Type B pancreatic cell (in vitro differentiated cells): ENCODE data around the gene BRD3OS. TPM values are rescaled to one million over a fixed set of nuclear protein-coding genes. Genes with fewer than 3 reads are reported as not detected.

Source experiments
- DNase-seq: peaks from one replicate; pipeline ENCODE4 v3.0.0; 2021; ENCODE audit warnings: mixed read lengths; ENCODE audit not compliant: unreplicated experiment; ENCODE audit errors: extremely low spot score
- H3K27ac Mint-ChIP-seq: 2 replicates; pipeline ENCODE4 v1.8.0; 2021; ENCODE audit warnings: mild to moderate bottlenecking, mixed read lengths
- H3K27me3 Mint-ChIP-seq: 2 replicates; pipeline ENCODE4 v1.8.0; 2021; ENCODE audit warnings: mixed read lengths
- H3K36me3 Mint-ChIP-seq: 2 replicates; pipeline ENCODE4 v1.8.0; 2021; ENCODE audit warnings: mixed read lengths
- H3K4me1 Mint-ChIP-seq: one replicate; pipeline ENCODE4 v1.8.0; 2021; ENCODE audit warnings: mixed read lengths; ENCODE audit not compliant: unreplicated experiment
- H3K4me3 Mint-ChIP-seq: 2 replicates; pipeline ENCODE4 v1.8.0; 2021; ENCODE audit warnings: mild to moderate bottlenecking, mixed read lengths
- H3K9me3 Mint-ChIP-seq: 2 replicates; pipeline ENCODE4 v1.8.0; 2021; ENCODE audit warnings: mixed read lengths
- CTCF ChIP-seq: fragments of 200-600 bp; sonication (generic); conservative IDR thresholded peaks from 2 replicates; pipeline ENCODE4 v1.5.0; 2021; ENCODE audit warnings: antibody characterized with exemption, mild to moderate bottlenecking
- total RNA-seq: library from RNA; stranded (reverse); gene quantifications from 2 replicates; pipeline ENCODE4 v1.2.1, GENCODE V29; 2021; ENCODE audit warnings: low replicate concordance

Gene BRD3OS
- total RNA-seq, 1 donor from 2014 or later: 24.0 TPM

DNA sequence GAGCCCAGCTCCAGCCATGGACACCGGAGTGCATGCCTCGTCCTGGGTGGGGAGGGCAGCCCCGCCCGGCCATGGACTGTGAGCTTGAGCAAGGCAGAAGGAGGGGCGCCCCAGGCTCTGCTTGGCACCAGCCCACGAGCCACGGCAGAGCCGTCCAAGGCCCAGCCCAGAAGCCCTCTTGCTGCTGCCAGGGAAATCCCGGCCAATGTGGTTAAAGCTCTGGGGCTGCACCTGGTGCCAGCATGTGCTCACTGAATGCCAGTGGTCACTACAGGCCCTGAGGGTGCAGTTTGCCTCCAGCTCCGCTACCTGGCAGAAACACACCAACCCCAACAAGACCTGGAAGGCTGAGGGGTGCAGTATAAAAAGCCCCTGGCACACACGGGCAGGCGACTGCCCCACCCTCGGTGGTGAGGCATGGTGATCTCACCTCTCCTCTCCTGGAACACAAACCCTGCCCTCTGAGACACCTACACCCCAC is 30.7 kb downstream of the BRD3OS start:
- no peaks in the 10 kb centered on the region for H3K36me3 Mint-ChIP-seq
- H3K4me3 Mint-ChIP-seq: no peak overlapping the region
- H3K4me1 Mint-ChIP-seq: peaks cover 14% of the 10 kb centered on the region
- peak overlapping the region; percentile 61 for H3K27ac Mint-ChIP-seq
- no peak for DNase-seq
- H3K27me3 Mint-ChIP-seq: no peaks in the 10 kb centered on the region
- H3K9me3 Mint-ChIP-seq: no peaks in the 10 kb centered on the region
- TF ChIP-seq CTCF: no peak

- no peaks in the 10 kb centered on the region for H3K36me3 Mint-ChIP-seq
These were observed 31.4 kb downstream of the BRD3OS start for GRCh38 chr9:134056483-134057306.

DNA sequence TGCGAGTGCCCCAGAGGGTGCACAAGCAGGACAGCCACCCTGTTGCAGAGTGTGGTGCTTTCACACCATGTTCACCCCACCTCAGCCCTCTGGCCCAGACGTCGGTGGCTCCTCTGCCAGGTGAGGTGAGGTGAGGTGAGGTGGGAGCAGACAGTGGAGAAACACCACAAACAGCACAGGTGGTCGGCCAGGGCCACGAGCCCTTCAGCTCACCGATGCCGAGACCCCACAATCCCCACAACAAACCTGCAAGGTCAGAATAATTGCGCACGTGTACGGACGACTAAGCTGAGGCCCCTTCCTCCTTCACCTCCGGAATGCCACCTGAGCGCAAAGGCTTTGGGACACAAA is 32.0 kb downstream of the BRD3OS start:
- H3K4me1 Mint-ChIP-seq: peaks cover 15% of the 10 kb centered on the region
- H3K27ac Mint-ChIP-seq: peak overlapping the region; percentile 43
- no peak for DNase-seq
- no peak overlapping the region for H3K4me3 Mint-ChIP-seq
- no peak for TF ChIP-seq CTCF
- no peaks in the 10 kb centered on the region for H3K9me3 Mint-ChIP-seq
- H3K36me3 Mint-ChIP-seq: no peaks in the 10 kb centered on the region
- H3K27me3 Mint-ChIP-seq: no peaks in the 10 kb centered on the region

More at GRCh38 chr9:134056483-134057306, 31.4 kb downstream of the BRD3OS start:
- Mint-ChIP-seq H3K4me1 (peaks cover 14% of the 10 kb centered on the region), H3K9me3 (no peaks in the 10 kb centered on the region), H3K4me3 (no peak overlapping the region), H3K27ac (peak overlapping the region; percentile 61), H3K27me3 (no peaks in the 10 kb centered on the region)
- no peak for DNase-seq
- no peak for TF ChIP-seq CTCF

DNA sequence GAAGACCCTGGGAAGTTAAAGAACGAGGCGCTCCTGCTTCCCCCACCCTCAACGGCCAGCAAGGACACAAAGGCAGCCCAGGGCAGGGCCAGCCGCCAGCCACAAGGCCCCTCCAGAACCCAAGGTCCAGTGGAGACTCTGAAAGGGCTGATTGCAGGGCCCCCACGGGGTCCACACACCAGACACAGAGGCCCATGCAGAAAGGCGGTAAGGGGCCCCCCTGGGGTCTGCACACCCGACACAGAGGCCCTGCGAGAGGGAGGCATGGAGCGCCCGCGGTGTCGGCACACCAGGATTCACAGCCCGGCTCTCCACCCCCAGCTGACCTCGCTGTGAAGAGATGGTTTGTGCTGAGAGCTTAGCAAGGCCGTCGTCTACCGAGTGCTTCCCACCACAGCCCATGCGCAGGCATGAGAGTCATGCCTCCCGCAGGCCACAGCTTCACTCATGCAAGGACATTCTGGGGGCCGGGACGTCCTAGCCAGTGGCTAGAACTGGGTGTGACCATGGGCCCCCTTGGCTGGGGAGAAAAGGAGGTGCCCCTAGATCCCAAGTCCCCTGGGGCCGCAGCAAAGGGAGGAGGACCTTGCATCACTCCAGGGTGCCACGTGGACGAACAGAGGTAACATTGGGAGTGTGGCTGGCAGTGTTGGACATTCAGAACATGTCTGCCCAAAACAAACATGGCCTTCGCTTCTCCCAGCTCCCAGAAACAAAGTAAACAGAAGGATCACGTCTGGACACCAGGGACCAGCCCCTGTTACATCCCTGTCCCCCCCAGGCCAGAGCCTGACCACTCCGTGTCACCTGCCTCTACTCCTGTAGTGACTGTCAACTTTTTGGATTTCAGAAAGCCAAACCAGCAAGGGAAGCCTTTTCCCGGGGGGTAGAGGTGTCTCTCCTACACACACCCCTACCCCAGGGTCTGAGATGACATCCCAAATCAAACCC is 32.7 kb downstream of the BRD3OS start:
- Mint-ChIP-seq H3K27ac (peak overlapping the region; percentile 55), H3K27me3 (no peaks in the 10 kb centered on the region), H3K36me3 (no peaks in the 10 kb centered on the region), H3K4me1 (peaks cover 23% of the 10 kb centered on the region), H3K4me3 (no peak overlapping the region), H3K9me3 (no peaks in the 10 kb centered on the region)
- no peak for DNase-seq
- TF ChIP-seq CTCF: no peak

DNA sequence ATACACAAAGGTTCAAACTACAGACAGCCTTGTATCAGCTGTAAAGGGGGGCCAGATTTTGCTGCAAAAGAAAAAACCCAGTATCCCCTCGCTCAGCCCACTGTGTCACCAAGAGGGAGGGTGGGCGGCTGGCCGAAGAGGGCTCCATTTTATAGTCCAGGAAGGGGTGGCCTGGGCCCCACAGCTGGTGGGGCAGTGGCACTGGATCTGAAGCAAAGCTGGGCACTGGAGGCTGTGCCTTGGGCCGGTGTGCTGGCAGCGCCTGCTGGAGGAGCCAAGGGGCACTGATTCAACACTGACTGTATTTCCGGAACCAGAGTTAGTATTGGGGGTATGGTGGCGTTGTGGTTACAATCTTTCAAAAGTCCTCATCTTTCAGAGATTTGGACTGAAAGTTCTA is 33.4 kb downstream of the BRD3OS start:
- TF ChIP-seq CTCF: no peak
- Mint-ChIP-seq H3K4me3 (no peak overlapping the region), H3K9me3 (no peaks in the 10 kb centered on the region), H3K4me1 (peaks cover 30% of the 10 kb centered on the region), H3K27me3 (no peaks in the 10 kb centered on the region), H3K27ac (peak overlapping the region; percentile 55), H3K36me3 (no peaks in the 10 kb centered on the region)
- DNase-seq: no peak
